WTC11 (cell line): ENCODE measurements around the gene ABCB11. TPM values are rescaled to one million over a fixed set of nuclear protein-coding genes. Genes with fewer than 3 reads are reported as not detected.

Source experiments
- ATAC-seq: fragments of 200-7000 bp; cut with Tn5 transposase; 2 replicates; pipeline ENCODE4 v1.10.0; 2021; ENCODE audit warnings: mild to moderate bottlenecking, moderate library complexity
- CTCF ChIA-PET: fragments of 300-600 bp; sonication (Branson Sonifier 250); formaldehyde crosslinking; loops from one replicate; lab custom pipeline; 2021; ENCODE audit warnings: antibody characterized with exemption; lab: Charles Lee
- POLR2A ChIA-PET: fragments of 350-600 bp; sonication (Branson Sonifier 250); formaldehyde crosslinking; loops from one replicate; lab custom pipeline; 2021; ENCODE audit warnings: antibody characterized with exemption; lab: Charles Lee
- DNase-seq: peaks from one replicate; pipeline ENCODE4 v3.0.0; 2021; ENCODE audit warnings: low spot score
- H3K27ac Mint-ChIP-seq: 2 replicates; pipeline ENCODE4 v1.8.0; 2021; ENCODE audit warnings: mixed read lengths
- H3K27me3 Mint-ChIP-seq: 2 replicates; pipeline ENCODE4 v1.8.0; 2021; ENCODE audit warnings: low read depth, mild to moderate bottlenecking, moderate library complexity, mixed read lengths
- H3K36me3 Mint-ChIP-seq: 2 replicates; pipeline ENCODE4 v1.8.0; 2021; ENCODE audit warnings: mixed read lengths
- H3K4me1 Mint-ChIP-seq: 2 replicates; pipeline ENCODE4 v1.8.0; 2022; ENCODE audit warnings: mixed read lengths
- H3K4me3 Mint-ChIP-seq: 2 replicates; pipeline ENCODE4 v1.8.0; 2021; ENCODE audit warnings: mild to moderate bottlenecking, moderate library complexity, mixed read lengths
- H3K9me3 Mint-ChIP-seq: 2 replicates; pipeline ENCODE4 v1.8.0; 2021; ENCODE audit warnings: mixed read lengths
- EMX1 ChIP-seq: fragments of 250-450 bp; sonication (Bioruptor Pico); IDR thresholded peaks from 2 replicates; pipeline ENCODE4 v1.8.0; 2021; ENCODE audit warnings: mild to moderate bottlenecking
- GABPB1 ChIP-seq: sonication (generic); formaldehyde crosslinking; IDR thresholded peaks from 2 replicates; pipeline ENCODE4 v1.8.1; 2023; ENCODE audit warnings: mild to moderate bottlenecking, missing genetic modification reagents
- GTF2I ChIP-seq: fragments of 250-450 bp; sonication (Bioruptor Pico); conservative IDR thresholded peaks from 2 replicates; pipeline ENCODE4 v1.4.0; 2021; ENCODE audit warnings: mild to moderate bottlenecking
- HMGA2 ChIP-seq: fragments of 250-450 bp; sonication (Bioruptor Pico); IDR thresholded peaks from 2 replicates; pipeline ENCODE4 v1.4.0; 2021; ENCODE audit warnings: mild to moderate bottlenecking, moderate library complexity
- JAZF1 ChIP-seq: fragments of 250-450 bp; sonication (Bioruptor Pico); IDR thresholded peaks from 2 replicates; pipeline ENCODE4 v1.9.0; 2021; ENCODE audit warnings: moderate library complexity, mild to moderate bottlenecking, inconsistent platforms
- NR1H2 ChIP-seq: sonication (generic); formaldehyde crosslinking; IDR thresholded peaks from 2 replicates; pipeline ENCODE4 v1.9.0; 2021; ENCODE audit warnings: mild to moderate bottlenecking, moderate library complexity, missing genetic modification reagents
- NR2C2 ChIP-seq: sonication (generic); formaldehyde crosslinking; IDR thresholded peaks from 2 replicates; pipeline ENCODE4 v1.8.0; 2022; ENCODE audit warnings: mild to moderate bottlenecking, missing genetic modification reagents
- NR3C1 ChIP-seq: sonication (generic); formaldehyde crosslinking; conservative IDR thresholded peaks from 2 replicates; pipeline ENCODE4 v1.8.1; 2023; ENCODE audit warnings: low read depth, mild to moderate bottlenecking, missing genetic modification reagents
- OVOL2 ChIP-seq: fragments of 250-450 bp; sonication (Bioruptor Pico); IDR thresholded peaks from 2 replicates; pipeline ENCODE4 v1.9.0; 2021; ENCODE audit warnings: mild to moderate bottlenecking, borderline replicate concordance
- PRRX2 ChIP-seq: fragments of 250-450 bp; sonication (Bioruptor Pico); IDR thresholded peaks from 2 replicates; pipeline ENCODE4 v1.8.0; 2021; ENCODE audit warnings: mild to moderate bottlenecking
- RORB ChIP-seq: fragments of 250-450 bp; sonication (Bioruptor Pico); IDR thresholded peaks from 2 replicates; pipeline ENCODE4 v1.9.0; 2021; ENCODE audit warnings: mild to moderate bottlenecking
- SMAD3 ChIP-seq: sonication (generic); formaldehyde crosslinking; IDR thresholded peaks from 2 replicates; pipeline ENCODE4 v1.8.0; 2022; ENCODE audit warnings: missing genetic modification reagents, mild to moderate bottlenecking, borderline replicate concordance
- SP1 ChIP-seq: sonication (generic); formaldehyde crosslinking; conservative IDR thresholded peaks from 2 replicates; pipeline ENCODE4 v1.8.1; 2022; ENCODE audit warnings: missing genetic modification reagents
- TCF7 ChIP-seq: sonication (generic); formaldehyde crosslinking; IDR thresholded peaks from 2 replicates; pipeline ENCODE4 v1.8.0; 2022; ENCODE audit warnings: mild to moderate bottlenecking, low read depth, missing genetic modification reagents, moderate library complexity
- ZNF121 ChIP-seq: sonication (generic); formaldehyde crosslinking; IDR thresholded peaks from 2 replicates; pipeline ENCODE4 v1.8.0; 2023; ENCODE audit warnings: missing genetic modification reagents
- ZNF138 ChIP-seq: sonication (generic); formaldehyde crosslinking; conservative IDR thresholded peaks from 2 replicates; pipeline ENCODE4 v1.8.1; 2022; ENCODE audit warnings: mild to moderate bottlenecking, moderate library complexity, missing genetic modification reagents
- ZNF317 ChIP-seq: sonication (generic); formaldehyde crosslinking; IDR thresholded peaks from 2 replicates; pipeline ENCODE4 v1.8.1; 2023; ENCODE audit warnings: low read depth, mild to moderate bottlenecking, moderate library complexity, missing genetic modification reagents, borderline replicate concordance
- ZNF671 ChIP-seq: fragments of 250-450 bp; sonication (Bioruptor Pico); IDR thresholded peaks from 2 replicates; pipeline ENCODE4 v1.8.0; 2021; ENCODE audit warnings: mild to moderate bottlenecking
- total RNA-seq: library from RNA; stranded (reverse); gene quantifications from 3 replicates; pipeline ENCODE4 v1.2.3, GENCODE V29; 2021
- TF ChIP-seq, protein P1 (sequence below): fragments of 250-450 bp; sonication (Bioruptor Pico); IDR thresholded peaks from 2 replicates; pipeline ENCODE4 v1.9.0; 2021; ENCODE audit warnings: mild to moderate bottlenecking
- TF ChIP-seq, protein P2 (sequence below): sonication (generic); formaldehyde crosslinking; IDR thresholded peaks from 2 replicates; pipeline ENCODE4 v1.8.1; 2022; ENCODE audit warnings: mild to moderate bottlenecking, moderate library complexity, missing genetic modification reagents
- TF ChIP-seq, protein P3 (sequence below): sonication (generic); formaldehyde crosslinking; IDR thresholded peaks from 2 replicates; pipeline ENCODE4 v1.8.0; 2023; ENCODE audit warnings: missing genetic modification reagents
- TF ChIP-seq, protein P4 (sequence below): fragments of 250-450 bp; sonication (Bioruptor Pico); IDR thresholded peaks from 2 replicates; pipeline ENCODE4 v1.9.0; 2021; ENCODE audit warnings: mild to moderate bottlenecking
- TF ChIP-seq, protein P5 (sequence below): sonication (generic); formaldehyde crosslinking; IDR thresholded peaks from 2 replicates; pipeline ENCODE4 v1.8.1; 2023; ENCODE audit warnings: mild to moderate bottlenecking, moderate library complexity, missing genetic modification reagents
- TF ChIP-seq, protein P6 (sequence below): sonication (generic); formaldehyde crosslinking; conservative IDR thresholded peaks from 2 replicates; pipeline ENCODE4 v1.8.1; 2023; ENCODE audit warnings: mild to moderate bottlenecking, low read depth, missing genetic modification reagents, moderate library complexity

The ABCB11 gene
- total RNA-seq, 1 experiment from 2014 or later = 0.77 TPM

DNA sequence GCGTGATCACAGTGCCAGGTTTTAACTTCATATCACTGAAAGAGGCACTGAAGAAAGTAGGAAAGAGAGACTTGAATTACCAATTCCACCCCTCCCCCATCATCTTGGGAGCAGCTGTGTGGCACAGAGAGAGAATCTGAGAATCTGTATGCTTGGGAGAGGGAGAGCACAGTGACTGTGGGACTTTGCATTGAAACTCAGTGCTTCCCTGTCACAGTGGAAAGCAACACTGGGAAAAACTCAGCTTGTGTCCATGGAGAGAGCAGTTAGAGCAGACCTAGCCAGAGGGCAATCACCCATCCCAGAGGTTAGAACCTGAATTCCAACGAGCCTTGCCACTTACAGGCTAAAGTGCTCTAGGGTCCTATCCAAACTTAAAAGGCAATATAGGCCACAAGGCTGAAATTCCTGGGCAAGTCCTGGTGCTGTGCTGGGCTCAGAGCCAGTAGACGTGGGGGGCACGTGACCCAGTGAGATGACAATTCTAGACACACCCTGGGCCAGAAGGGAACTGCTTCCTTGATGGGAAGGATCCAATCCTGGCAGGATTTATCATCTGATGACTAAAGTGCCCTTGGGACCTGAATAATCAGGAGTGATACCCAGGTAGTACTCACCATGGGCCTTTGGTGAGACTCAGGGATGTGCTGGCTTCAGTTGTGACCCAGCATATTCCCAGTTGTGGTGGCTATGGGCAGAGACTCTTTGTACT lies 15.5 kb upstream of the ABCB11 start:
- POLR2A ChIA-PET = no interaction called here
- ATAC-seq (no peak), DNase-seq (no peak)
- CTCF ChIA-PET = no interaction called here
- no peak overlapping the region for H3K4me3 Mint-ChIP-seq
- peaks cover 43% of the 10 kb centered on the region for H3K9me3 Mint-ChIP-seq
- H3K4me1 Mint-ChIP-seq = peaks cover 5% of the 10 kb centered on the region; the same call in 1 of the 2 replicates
- H3K27ac Mint-ChIP-seq = no peak overlapping the region
- H3K27me3 Mint-ChIP-seq = peaks cover 4% of the 10 kb centered on the region; the same call in 1 of the 2 replicates
- peaks cover 14% of the 10 kb centered on the region for H3K36me3 Mint-ChIP-seq
- TF ChIP-seq, protein P1, sequence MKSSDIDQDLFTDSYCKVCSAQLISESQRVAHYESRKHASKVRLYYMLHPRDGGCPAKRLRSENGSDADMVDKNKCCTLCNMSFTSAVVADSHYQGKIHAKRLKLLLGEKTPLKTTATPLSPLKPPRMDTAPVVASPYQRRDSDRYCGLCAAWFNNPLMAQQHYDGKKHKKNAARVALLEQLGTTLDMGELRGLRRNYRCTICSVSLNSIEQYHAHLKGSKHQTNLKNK (CRISPR knock-in tag) = no peak
- TF ChIP-seq, protein P2, sequence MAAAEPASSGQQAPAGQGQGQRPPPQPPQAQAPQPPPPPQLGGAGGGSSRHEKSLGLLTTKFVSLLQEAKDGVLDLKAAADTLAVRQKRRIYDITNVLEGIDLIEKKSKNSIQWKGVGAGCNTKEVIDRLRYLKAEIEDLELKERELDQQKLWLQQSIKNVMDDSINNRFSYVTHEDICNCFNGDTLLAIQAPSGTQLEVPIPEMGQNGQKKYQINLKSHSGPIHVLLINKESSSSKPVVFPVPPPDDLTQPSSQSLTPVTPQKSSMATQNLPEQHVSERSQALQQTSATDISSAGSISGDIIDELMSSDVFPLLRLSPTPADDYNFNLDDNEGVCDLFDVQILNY (CRISPR knock-in tag) = no peak
- TF ChIP-seq, protein P3, sequence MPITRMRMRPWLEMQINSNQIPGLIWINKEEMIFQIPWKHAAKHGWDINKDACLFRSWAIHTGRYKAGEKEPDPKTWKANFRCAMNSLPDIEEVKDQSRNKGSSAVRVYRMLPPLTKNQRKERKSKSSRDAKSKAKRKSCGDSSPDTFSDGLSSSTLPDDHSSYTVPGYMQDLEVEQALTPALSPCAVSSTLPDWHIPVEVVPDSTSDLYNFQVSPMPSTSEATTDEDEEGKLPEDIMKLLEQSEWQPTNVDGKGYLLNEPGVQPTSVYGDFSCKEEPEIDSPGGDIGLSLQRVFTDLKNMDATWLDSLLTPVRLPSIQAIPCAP = no peak
- no peak for TF ChIP-seq ZNF671 (CRISPR knock-in tag)
- TF ChIP-seq GABPB1 = no peak
- TF ChIP-seq ZNF317 (CRISPR knock-in tag) = no peak
- TF ChIP-seq NR3C1 (CRISPR knock-in tag) = no peak
- TF ChIP-seq SMAD3 (CRISPR knock-in tag) = no peak
- TF ChIP-seq JAZF1 (CRISPR knock-in tag) = no peak
- no peak for TF ChIP-seq NR2C2 (CRISPR knock-in tag)
- TF ChIP-seq OVOL2 (CRISPR knock-in tag) = no peak
- no peak for TF ChIP-seq SP1

DNA sequence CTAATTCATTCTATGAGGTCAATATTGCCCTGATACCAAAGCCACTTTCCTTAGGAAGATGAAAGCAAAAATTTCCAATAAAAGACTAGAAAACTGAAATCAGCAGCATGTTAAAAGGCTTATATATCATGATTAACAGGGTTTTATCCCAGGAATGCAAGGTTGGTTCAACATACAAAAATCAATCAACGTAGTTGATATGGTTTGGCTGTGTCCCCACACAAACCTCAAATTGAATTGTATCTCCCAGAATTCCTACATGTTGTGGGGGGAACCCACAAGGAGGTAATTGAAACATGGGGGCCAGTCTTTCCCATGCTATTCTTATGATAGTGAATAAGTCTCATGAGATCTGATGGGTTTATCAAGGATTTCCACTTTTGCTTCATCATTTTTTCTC lies 11.7 kb upstream of the ABCB11 start:
- ATAC-seq = no peak
- Mint-ChIP-seq H3K36me3 (peaks cover 14% of the 10 kb centered on the region), H3K9me3 (peaks cover 44% of the 10 kb centered on the region), H3K4me1 (peaks cover 9% of the 10 kb centered on the region), H3K4me3 (no peak overlapping the region), H3K27ac (no peak overlapping the region), H3K27me3 (peaks cover 4% of the 10 kb centered on the region; the same call in 1 of the 2 replicates)
- DNase-seq = no peak
- ChIA-PET POLR2A (no interaction called here), CTCF (no interaction called here)
- TF ChIP-seq EMX1 (CRISPR knock-in tag) = no peak
- TF ChIP-seq, all 79 proteins: peak for 0

DNA sequence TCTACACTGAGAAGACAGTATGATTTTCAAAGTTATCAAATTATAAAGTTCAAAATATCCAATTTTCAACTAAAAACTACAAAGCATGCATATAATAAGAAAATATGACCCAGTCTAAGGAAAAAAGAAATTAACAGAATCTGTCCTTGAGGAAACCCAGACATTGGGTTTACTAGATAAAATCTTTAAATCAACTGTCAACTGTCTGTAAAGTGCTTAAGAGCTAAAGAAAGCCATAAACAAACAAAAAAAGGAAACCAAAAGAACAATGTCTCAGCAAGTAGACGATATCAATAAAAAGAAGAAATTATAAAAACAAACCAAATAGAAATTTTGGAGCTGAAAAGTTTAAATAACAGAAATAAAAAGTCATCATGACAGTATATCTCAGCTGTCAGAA lies 10.5 kb upstream of the ABCB11 start:
- DNase-seq (no peak), ATAC-seq (no peak)
- TF ChIP-seq, protein P4, sequence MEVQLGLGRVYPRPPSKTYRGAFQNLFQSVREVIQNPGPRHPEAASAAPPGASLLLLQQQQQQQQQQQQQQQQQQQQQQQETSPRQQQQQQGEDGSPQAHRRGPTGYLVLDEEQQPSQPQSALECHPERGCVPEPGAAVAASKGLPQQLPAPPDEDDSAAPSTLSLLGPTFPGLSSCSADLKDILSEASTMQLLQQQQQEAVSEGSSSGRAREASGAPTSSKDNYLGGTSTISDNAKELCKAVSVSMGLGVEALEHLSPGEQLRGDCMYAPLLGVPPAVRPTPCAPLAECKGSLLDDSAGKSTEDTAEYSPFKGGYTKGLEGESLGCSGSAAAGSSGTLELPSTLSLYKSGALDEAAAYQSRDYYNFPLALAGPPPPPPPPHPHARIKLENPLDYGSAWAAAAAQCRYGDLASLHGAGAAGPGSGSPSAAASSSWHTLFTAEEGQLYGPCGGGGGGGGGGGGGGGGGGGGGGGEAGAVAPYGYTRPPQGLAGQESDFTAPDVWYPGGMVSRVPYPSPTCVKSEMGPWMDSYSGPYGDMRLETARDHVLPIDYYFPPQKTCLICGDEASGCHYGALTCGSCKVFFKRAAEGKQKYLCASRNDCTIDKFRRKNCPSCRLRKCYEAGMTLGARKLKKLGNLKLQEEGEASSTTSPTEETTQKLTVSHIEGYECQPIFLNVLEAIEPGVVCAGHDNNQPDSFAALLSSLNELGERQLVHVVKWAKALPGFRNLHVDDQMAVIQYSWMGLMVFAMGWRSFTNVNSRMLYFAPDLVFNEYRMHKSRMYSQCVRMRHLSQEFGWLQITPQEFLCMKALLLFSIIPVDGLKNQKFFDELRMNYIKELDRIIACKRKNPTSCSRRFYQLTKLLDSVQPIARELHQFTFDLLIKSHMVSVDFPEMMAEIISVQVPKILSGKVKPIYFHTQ (CRISPR knock-in tag) = no peak
- TF ChIP-seq GTF2I (CRISPR knock-in tag) (no peak), PRRX2 (no peak), RORB (CRISPR knock-in tag) (no peak), ZNF138 (no peak), ZNF121 (CRISPR knock-in tag) (no peak), NR1H2 (no peak), TCF7 (CRISPR knock-in tag) (no peak), HMGA2 (CRISPR knock-in tag) (no peak)
- TF ChIP-seq, protein P5, sequence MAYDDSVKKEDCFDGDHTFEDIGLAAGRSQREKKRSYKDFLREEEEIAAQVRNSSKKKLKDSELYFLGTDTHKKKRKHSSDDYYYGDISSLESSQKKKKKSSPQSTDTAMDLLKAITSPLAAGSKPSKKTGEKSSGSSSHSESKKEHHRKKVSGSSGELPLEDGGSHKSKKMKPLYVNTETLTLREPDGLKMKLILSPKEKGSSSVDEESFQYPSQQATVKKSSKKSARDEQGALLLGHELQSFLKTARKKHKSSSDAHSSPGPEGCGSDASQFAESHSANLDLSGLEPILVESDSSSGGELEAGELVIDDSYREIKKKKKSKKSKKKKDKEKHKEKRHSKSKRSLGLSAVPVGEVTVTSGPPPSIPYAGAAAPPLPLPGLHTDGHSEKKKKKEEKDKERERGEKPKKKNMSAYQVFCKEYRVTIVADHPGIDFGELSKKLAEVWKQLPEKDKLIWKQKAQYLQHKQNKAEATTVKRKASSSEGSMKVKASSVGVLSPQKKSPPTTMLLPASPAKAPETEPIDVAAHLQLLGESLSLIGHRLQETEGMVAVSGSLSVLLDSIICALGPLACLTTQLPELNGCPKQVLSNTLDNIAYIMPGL = no peak
- TF ChIP-seq, protein P6, sequence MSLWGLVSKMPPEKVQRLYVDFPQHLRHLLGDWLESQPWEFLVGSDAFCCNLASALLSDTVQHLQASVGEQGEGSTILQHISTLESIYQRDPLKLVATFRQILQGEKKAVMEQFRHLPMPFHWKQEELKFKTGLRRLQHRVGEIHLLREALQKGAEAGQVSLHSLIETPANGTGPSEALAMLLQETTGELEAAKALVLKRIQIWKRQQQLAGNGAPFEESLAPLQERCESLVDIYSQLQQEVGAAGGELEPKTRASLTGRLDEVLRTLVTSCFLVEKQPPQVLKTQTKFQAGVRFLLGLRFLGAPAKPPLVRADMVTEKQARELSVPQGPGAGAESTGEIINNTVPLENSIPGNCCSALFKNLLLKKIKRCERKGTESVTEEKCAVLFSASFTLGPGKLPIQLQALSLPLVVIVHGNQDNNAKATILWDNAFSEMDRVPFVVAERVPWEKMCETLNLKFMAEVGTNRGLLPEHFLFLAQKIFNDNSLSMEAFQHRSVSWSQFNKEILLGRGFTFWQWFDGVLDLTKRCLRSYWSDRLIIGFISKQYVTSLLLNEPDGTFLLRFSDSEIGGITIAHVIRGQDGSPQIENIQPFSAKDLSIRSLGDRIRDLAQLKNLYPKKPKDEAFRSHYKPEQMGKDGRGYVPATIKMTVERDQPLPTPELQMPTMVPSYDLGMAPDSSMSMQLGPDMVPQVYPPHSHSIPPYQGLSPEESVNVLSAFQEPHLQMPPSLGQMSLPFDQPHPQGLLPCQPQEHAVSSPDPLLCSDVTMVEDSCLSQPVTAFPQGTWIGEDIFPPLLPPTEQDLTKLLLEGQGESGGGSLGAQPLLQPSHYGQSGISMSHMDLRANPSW (CRISPR knock-in tag) = no peak
- Mint-ChIP-seq H3K4me1 (peaks cover 9% of the 10 kb centered on the region), H3K27ac (no peak overlapping the region), H3K36me3 (peaks cover 14% of the 10 kb centered on the region), H3K4me3 (no peak overlapping the region), H3K27me3 (peaks cover 4% of the 10 kb centered on the region; the same call in 1 of the 2 replicates), H3K9me3 (peaks cover 44% of the 10 kb centered on the region)
- CTCF ChIA-PET = no interaction called here
- POLR2A ChIA-PET = no interaction called here
